ENCODE measurements around the gene TMEM171. TPM values are rescaled to one million over a fixed set of nuclear protein-coding genes. Genes with fewer than 3 reads are reported as not detected.
A peak's percentile ranks its signal among the peaks of the same experiment; 100 is the strongest.

Gene TMEM171
- total and polyA plus RNA-seq, 7 donors: 21.7 to 49.9 (median 46.8) TPM; not detected in 4

- Histone ChIP-seq H3K27ac (no peak overlapping the region), H3K27me3 (peaks cover 6 to 42% (median 31%) of the 10 kb centered on the region in 3 donors), H3K9me3 (no peaks in the 10 kb centered on the region), H3K4me1 (peaks cover 0 to 13% (median 11%) of the 10 kb centered on the region in 4 donors), H3K36me3 (no peaks in the 10 kb centered on the region), H3K4me3 (no peak overlapping the region)
- TF ChIP-seq POLR2AphosphoS5 (IDR thresholded peaks at IDR 0.05): no peak
- no peak for TF ChIP-seq EP300 (IDR thresholded peaks at IDR 0.05)
- TF ChIP-seq POLR2A (IDR thresholded peaks at IDR 0.05): no peak
- TF ChIP-seq, protein P1, sequence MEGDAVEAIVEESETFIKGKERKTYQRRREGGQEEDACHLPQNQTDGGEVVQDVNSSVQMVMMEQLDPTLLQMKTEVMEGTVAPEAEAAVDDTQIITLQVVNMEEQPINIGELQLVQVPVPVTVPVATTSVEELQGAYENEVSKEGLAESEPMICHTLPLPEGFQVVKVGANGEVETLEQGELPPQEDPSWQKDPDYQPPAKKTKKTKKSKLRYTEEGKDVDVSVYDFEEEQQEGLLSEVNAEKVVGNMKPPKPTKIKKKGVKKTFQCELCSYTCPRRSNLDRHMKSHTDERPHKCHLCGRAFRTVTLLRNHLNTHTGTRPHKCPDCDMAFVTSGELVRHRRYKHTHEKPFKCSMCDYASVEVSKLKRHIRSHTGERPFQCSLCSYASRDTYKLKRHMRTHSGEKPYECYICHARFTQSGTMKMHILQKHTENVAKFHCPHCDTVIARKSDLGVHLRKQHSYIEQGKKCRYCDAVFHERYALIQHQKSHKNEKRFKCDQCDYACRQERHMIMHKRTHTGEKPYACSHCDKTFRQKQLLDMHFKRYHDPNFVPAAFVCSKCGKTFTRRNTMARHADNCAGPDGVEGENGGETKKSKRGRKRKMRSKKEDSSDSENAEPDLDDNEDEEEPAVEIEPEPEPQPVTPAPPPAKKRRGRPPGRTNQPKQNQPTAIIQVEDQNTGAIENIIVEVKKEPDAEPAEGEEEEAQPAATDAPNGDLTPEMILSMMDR (IDR thresholded peaks at IDR 0.05): no peak
- intact Hi-C loops (cut with DNase I): no loop called here
- 20 to 63% methylated on average over 5 of the region's 5 CpGs for WGBS, 2 donors
- no peak for DNase-seq
These were observed 1.9 kb upstream of the TMEM171 start for GRCh38 chr5:73118391-73118973.

DNA sequence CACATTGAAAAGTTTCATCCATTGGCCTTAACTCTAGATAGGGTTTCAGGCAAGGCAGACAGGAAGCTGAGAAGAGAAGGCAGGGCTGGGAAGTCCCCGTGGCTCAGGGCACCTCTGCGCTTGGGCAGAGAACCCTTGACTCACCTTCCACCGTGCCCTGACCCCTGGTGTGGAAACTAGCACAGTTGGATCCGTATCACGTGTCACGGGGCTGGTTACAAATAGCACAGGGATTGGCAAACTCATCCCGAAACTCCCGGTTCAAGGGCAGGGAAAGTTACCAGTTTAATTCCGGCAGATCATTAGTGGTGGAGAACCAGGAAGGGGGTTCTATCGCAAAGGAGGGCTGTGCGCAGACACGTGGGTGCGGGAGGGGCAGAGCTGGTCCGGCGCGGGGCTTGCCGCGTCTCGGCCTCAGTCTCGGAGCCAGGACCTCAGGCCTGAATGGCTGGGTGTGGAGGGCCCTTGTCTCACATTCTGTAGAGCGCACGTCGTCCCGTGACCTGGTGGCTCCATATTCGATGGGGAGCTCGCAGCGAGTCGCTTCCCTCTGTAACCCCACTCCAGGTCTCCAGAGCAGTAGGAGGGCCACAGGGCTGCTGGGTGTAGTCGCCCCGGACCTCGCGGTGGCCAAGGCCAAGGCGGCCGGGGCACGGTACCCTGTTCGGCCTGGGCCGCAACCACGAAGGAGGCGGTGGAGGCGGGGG is 771 bp upstream of the TMEM171 start:
- H3K36me3 ChIP-seq: no peaks in the 10 kb centered on the region
- no peak for TF ChIP-seq POLR2AphosphoS5 (IDR thresholded peaks at IDR 0.05)
- TF ChIP-seq, protein P1 (IDR thresholded peaks at IDR 0.05): no peak
- peak overlapping the region in 1 of 4 donors; percentile 19 for H3K27ac ChIP-seq
- WGBS, 2 donors: 22 to 37% methylated on average over 40 of the region's 40 CpGs
- no peaks in the 10 kb centered on the region for H3K9me3 ChIP-seq
- no peak for DNase-seq
- intact Hi-C loops (cut with DNase I): no loop called here
- H3K27me3 ChIP-seq: peaks cover 8 to 46% (median 35%) of the 10 kb centered on the region in 3 donors
- H3K4me1 ChIP-seq: peaks cover 0 to 13% (median 11%) of the 10 kb centered on the region in 4 donors
- peak overlapping the region in 3 of 4 donors; percentile 36 to 46 (median 45) for H3K4me3 ChIP-seq

DNA sequence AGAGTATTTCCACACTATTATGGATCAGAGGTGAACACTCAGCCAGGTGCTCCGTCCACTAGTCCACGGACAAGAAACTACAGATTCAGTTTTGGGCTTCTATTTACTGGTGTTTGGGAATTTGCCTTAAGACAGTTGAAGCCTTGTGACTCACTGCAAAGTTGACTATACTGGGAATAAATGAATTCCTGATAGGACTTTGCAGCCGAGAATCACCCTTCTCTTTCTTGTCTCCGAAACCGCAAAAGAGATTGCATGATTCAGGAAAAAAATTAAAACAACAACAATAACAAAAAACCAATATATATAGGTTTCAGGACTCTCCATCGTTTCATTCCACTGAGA is 716 bp downstream of the TMEM171 start:
- Histone ChIP-seq H3K27ac (no peak overlapping the region), H3K27me3 (peaks cover 8 to 46% (median 35%) of the 10 kb centered on the region in 3 donors), H3K4me1 (peaks cover 0 to 13% (median 11%) of the 10 kb centered on the region in 4 donors), H3K4me3 (peak overlapping the region in 1 of 4 donors; percentile 36), H3K36me3 (no peaks in the 10 kb centered on the region), H3K9me3 (no peaks in the 10 kb centered on the region)
- WGBS, 2 donors: 9 to 28% methylated on average over 6 of the region's 6 CpGs
- DNase-seq: no peak
- TF ChIP-seq POLR2A (IDR thresholded peaks at IDR 0.05) (no peak), EP300 (IDR thresholded peaks at IDR 0.05) (no peak), POLR2AphosphoS5 (IDR thresholded peaks at IDR 0.05) (no peak)
- TF ChIP-seq, protein P1 (IDR thresholded peaks at IDR 0.05): no peak
- intact Hi-C loops (cut with DNase I): no loop called here

GRCh38 chr5:73122875-73123810 is 2.8 kb downstream of the TMEM171 start:
- DNase-seq: no peak
- Histone ChIP-seq H3K4me1 (peaks cover 0 to 13% (median 11%) of the 10 kb centered on the region in 4 donors), H3K27me3 (peaks cover 8 to 46% (median 35%) of the 10 kb centered on the region in 3 donors), H3K9me3 (no peaks in the 10 kb centered on the region), H3K27ac (no peak overlapping the region), H3K36me3 (no peaks in the 10 kb centered on the region), H3K4me3 (no peak overlapping the region)
- 81% methylated on average over 19 of the region's 19 CpGs for WGBS, 2 donors
- intact Hi-C loops (cut with DNase I): no loop called here
- TF ChIP-seq POLR2A (IDR thresholded peaks at IDR 0.05) (no peak), POLR2AphosphoS5 (IDR thresholded peaks at IDR 0.05) (no peak), EP300 (IDR thresholded peaks at IDR 0.05) (no peak)
- TF ChIP-seq, protein P1 (IDR thresholded peaks at IDR 0.05): no peak

All from sigmoid colon (tissue), 7 donors.